HG02840 (cell line): ENCODE data around the gene SAP25.
"Not testable (repeated sequence)": the region's sequence is repeated elsewhere in the genome, so short reads cannot be mapped to it uniquely, and the experiment has no call there.

Experiments
- ATAC-seq: cut with Tn5 transposase; IDR thresholded peaks from one replicate; pipeline ENCODE4 v1.9.1; 2021; ENCODE audit warnings: mild to moderate bottlenecking, moderate library complexity, moderate number of reproducible peaks; ENCODE audit not compliant: unreplicated experiment, low FRiP score

SAP25 gene

DNA sequence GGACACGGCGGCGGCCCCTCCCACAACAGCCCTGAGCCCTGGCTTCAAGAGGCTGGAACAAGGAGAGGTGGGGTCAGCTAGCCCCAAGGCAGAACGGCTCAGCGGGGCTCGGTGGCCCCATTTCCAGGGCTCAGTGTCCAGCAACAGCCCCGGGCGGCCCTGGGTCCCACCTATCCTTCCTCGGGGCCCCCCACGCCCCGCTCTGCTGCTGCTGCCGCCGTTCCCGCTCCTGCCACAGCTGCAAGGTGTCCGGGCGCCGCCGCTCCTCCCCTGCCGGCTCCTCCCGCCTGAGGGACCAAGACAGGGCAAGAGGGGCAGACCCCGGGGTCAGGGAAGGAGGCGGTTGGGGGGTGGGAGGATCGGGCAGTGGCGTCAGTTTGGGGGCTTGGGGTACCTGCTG, 3.4 kb upstream of the SAP25 start:
- no peak for ATAC-seq

DNA sequence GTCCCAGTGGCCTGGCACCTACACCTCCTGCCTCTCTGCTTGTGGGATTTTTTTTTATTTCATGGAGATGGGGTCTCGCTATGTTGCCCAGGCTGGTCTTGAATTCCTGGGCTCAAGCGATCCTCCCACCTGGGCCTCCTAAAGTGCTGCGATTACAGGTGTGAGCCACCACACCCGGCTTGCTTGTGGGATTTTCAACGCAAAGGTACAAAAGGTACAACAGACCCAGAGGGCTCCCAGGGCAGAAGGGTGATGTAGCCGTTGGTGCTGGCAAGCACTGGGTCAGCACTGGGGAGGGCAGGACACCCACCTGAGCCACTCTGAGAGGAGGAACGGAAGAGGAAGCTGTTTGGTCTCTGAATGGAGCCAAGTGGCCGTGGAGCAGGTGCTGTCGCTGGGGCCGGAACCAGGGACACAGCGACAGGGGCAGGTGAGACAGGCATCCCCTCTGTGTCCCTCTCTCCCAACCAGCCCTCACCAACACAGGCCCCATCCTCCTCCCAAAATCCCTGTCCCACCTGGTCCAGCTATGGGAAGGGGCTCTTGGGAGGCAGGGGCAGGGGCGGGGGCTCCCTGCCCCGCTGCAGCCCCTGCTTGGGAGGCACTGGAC, 2.8 kb upstream of the SAP25 start:
- no peak for ATAC-seq

DNA sequence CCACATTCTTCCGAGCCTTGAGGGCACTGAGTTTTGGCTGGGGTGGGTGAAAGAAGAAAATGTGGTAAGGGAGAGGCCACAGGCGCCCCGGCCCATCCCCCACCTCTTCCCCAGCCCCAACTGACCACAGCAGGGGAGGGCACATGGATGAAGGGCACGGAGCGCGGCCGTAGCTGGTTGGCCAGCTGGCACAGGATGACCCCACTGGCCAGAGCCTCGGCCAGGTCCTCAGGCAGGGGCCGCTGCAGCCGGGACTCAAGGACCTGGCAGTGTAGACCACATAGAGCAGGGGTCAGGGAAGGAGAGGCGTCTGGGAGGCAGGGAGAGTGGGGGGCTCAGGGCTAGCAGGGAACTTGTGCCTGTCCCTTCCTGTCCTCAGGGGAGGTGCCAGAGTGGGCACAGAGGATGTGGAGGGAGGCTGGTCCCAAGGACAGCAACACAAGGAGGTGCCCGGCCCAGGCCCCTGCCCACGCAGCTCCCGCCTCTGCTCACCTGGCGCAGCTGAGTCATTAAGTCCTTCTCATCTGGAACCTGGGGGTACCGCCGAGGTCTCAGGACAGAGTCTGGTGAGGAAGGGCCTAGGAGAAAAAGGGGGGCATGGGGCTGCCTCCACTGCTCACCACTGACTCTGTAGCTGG, 2.2 kb upstream of the SAP25 start:
- no peak for ATAC-seq

DNA sequence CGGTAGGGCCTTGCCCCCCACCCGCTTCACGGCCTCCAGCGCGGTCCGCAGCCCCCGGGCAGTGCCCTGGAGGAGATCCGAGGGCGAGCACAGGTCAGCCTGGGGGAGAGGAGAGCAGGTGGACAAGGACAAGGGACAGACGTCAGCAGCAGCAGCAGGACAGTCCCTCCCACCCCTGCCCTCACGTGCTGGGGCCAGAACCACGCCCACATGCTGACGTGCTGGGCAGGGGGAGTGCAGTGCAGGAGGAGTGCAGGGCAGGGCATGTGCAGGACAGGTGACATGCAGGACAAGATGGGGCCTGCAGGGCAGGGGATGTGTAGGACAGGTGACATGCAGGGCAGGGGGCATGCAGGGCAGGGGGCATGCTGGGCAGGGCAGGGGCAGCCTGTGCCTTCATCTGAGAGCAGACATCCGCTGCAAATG, 1.5 kb upstream of the SAP25 start:
- ATAC-seq, result no peak

DNA sequence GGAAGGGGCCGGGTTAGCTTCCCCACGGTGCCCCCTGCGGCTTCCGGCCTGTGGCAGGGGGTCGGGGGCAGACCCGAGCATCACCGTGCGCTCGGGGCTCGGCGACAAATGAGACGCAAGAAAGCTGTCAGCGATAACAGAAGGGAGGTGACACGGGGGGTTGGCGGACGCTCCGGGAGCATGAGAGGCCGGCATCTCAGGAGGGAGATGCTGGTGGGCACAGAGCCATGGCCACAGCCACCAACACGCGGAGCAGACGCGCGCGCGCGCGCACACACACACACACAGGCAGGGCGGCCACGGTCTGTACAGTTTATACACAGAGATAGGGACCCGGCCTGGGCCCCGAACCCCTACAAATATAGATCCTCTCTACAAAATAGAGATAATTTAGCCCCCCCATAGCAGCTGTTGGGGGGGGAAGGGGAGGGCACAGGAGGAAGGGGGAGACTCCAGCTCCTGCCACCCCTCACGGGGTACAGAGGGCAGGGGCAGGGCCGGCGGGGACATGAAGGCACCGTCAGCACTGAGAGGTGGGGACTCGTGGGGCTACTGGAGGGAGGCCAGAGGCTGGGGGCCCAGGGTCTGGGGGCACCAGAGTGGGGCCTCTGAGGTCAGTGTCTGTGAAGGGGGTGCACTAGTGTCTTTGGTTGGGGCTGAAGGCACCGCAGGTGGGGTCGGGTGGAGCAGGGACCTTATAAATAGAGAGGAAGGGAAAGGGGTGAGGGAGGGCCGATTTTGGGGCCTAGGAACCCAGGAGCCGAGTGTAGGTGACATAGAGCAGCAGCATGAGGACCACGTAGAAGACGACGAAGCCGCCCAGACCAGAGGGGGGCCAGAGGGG, 884 bp upstream of the SAP25 start:
- no peak for ATAC-seq

DNA sequence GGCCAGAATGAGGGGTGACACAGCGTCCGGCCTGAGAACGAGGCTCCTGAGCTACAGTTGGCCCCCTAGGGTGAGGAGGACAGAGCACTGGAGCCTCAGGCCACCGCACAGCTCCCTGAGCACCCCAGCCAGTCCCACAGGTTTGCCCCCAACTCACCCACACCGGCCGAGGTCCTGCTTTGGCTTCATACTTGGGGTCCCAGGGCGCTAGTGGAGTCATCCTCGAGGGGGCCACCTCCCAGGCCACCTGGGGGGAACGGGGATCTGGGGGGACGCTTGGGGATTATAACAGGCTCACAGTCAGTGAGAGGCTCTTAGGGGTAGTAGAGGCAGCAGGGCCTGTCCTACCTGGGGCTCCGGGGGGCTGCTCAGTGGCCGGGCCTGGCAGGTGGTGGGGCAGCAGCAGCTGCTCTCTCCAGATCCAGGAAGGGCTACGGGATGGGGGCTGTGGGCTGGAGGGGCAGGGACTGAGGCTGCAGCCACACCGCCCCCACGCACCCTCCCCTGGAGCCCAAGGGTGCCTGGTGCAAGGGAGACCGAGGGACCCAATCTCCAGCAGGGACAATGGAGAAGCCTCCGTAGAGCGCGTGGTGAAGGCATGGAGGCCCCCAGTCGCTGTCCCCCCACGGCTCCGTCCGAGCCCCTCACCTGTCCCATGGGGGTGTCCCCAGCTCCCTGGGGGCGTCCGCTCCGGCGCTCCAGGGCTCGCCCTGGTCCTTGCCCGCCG, 588 bp downstream of the SAP25 start:
- ATAC-seq, result no peak

DNA sequence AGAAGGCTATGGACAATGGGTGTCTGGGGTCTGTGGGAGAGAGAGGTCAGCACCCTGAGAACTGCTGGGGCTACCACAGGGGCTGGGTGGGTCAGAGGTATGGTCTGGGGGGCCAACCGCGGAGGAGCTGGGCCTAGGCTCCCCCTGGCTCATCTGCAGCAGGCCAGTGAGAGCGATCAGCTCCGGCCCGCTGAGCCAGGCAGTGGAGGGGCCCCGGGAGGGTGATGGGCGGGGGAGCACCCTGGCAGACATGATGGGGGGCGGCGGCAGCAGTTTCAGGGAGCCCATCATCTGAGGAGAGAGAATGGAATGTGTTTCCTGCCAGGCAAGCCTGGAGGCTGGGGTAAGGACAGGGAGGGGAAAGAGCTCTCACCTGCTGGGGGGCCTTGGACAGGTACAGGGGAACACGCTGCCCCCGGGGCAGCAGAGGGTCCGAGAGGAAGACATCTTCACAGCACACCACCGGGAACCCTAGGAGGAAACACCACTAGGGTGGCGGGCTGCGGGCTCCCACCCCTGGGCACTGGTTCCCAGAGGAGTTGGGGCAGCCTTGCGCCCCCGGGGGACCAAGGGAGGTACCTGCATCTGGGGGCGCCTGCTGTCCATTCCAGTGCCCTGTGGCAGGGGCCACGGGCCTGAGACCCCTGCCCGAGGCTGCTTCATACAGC, 1.3 kb downstream of the SAP25 start:
- no peak for ATAC-seq

DNA sequence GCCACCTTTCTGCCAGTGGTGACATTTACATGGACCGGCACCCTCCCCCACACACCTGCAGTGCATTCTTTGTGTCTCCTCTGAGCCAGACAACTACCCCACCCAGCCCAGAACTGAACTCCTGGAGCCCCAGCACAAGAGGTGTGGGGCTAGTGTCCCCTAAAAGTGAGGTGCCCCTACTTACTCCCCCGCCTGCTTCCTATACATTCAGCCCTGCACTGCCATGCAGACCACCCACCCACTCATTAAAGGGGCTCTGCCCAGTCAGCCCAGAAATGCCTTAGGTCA, 1.9 kb downstream of the SAP25 start:
- no peak for ATAC-seq

DNA sequence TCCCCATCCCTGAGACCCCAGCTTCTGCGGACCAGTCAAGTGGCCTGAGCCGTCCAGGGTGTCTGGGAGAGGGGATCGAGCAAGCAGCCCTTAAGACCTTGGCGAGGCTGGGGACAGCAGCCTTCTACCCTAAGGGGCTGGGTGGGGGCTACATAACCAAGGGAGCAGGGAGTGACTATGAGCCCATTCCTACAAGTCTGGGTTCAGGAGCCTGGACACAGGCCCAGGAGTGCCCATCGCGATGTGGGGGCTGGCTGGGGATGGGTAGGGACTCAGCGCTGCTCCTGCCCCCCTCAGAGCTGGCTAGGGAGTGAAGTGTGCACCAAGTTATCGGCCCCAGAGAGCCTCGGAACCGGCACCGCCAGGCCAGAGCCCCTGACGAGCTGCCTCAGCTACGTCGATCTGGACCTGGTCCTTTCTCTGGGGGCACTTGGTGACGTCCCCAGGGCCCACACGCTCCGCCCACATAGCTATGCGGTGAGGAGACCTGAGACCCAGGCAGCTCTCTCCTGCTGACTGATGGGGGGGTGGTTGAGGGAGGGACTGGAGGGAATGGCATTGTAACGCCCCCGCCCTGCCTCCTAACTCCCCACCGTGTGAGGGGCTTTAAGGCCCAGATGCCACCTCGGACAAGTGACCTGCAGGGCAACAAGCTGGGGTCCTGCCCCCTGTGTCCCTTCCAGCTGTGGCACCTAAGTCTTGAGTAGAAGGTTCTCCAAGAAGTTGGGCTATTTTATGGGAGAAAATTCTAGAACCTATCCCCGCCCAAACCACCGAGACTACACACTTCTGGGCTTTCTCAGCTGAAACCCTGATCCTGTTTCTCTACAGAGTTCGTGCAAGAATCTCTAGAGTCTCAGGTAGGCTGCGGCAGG, 2.5 kb downstream of the SAP25 start:
- ATAC-seq, result no peak

DNA sequence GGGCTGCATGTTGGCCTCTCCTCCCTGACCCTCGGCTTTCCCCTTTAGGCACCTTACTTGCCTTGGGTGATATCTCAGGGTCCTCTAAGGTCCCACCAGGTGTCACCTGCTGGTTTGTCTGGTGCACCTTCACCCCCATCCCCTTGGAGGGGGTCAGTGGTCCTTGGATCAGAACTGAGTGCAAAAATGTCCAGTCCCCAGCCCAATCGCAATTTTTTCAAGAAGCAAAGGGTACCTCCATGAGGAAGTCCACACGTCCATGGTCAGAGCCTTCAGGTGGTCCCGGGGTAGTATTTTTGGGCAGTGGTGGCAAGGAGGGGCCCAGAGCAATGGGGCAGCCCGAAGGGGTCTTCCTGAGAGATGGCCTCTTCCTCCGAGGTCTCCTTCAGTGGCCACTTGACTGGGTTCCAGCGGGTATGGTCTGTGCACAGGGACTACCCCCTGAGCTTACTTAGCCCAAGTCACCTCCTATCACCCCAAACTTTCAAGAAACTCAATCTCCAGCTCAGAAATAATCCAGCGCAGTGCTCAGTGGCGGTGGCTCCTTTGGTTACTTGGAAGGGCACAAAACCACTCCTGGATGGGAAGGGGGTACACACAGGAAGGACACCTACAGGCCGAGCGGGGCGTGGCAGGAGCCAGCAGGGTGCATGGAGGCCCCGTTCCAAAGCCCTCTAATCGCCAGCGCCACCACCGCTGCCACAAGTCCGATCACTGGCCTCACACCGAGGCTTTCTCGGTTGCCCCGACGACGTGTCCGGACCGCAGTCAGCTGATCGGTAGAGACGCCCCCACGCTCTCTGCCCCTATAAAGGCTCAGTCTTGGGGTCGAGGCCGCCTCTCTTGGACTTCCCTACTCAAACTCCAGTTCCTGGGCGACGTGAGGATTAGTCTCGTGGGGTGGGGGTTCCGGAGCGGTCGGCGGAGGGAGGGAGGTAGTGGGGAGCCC, 4.5 kb downstream of the SAP25 start:
- no peak for ATAC-seq

DNA sequence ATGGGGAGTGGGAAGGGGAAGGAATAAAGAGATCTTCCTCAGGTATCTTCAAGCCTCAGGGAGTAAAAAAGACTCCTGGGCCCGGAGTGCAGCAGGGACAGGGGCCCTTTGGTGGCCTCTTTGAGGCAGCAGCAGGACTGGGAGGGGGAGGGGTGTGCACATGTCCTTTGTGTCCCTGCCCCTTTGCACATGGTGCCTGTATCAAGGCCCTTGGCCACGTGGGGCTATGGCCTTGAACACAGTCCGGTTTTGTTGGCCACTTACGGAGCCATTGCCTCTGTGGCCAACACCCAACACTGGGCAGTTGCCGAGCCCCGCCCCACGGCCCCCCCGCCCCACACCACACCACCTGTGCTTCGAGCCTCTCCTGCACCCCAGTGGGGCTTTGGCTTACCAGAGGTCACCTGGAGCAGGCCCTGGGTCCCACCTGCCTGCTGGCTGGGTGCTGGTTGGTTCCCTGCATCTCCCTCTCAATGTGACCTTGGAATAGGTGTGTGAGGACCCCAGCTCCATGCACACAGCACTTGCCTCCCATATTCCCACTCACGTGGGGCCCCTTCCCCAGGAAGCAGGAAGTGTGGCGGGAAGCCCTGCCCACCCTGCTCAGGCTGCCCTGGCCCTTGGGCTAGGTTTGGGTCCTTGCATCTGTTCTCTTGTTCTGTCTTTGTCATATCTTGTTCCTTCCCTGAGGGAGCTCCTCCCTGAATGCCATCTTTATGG, 5.4 kb downstream of the SAP25 start:
- no peak for ATAC-seq

DNA sequence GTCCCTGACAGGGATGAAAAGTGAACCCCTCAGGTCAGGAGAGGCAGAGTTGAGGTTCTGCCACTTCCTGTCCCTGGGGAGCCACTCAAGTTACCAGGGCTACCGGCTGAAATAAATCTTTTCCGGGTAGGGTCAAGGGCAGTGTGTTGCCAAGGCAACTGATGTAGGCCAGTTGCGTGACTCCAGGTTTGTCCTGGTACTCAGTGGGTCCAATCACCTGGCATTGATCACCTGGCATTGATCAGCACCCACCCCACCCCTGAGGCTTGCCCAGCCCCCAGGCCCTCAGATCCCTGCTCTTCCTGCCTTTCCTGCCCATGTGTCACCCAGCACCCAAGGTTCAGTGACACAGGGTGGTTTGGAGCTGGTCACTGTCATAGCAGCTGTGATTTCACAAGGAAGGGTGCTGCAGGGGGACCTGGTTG, 5.9 kb downstream of the SAP25 start:
- ATAC-seq, result no peak

DNA sequence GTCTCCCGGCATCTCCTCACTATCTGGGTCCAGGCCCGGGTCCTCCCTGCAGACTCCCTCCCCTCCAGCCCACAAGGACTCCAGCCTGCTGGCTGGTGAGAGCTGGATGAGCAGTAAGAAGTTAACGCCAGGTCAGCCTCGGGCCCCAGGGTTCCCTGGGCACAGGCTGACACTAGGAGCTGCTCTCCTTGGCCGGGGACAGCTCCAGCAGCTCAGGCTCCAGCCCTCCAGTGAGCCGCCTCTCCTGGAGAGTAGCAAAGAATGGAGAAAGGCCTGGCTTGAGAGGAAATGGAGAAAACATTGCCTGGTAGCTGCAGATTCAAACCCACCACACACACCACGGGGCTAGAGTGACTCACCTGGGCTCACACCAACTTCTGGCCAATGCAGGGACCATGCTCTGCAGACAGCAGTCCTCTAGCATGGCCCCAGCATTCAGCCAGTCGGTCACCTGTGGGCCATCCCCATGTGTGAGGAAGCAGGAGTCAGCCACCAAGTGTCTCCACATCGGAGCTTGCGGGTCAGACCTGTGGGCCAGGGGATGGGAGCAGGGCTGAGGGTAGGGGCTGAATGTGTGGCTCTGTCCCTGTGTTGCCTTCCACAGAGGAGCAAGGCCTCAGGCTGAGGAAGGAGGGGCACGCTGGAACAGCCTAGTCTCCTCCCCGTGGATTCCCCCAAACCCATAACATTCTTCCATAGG, 6.5 kb downstream of the SAP25 start:
- no peak for ATAC-seq

DNA sequence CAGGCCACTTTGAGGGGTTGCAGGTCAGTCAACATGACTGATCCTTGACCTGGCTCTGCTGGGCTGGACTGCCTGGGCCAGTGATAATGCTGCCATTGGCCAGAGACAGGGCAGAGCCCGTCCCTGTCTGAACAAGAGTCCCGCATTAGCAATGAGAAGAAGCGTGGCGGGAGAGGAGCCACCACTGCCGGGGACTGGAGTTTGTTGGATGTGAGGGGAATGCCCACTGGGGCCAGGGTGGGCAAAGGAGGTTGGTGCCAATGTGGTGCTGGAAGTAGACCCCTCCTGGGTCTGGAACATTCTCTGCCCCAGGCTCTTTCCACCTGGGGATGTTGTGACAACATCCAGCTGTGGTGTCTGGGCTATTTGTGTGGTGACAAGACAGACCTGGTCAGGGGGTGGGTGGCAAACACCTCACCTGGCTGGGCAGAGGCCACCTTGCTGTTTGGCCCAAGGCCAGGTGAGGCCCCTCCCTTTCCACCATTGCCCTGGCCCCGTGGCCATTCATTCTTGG, 7.6 kb downstream of the SAP25 start:
- no peak for ATAC-seq

DNA sequence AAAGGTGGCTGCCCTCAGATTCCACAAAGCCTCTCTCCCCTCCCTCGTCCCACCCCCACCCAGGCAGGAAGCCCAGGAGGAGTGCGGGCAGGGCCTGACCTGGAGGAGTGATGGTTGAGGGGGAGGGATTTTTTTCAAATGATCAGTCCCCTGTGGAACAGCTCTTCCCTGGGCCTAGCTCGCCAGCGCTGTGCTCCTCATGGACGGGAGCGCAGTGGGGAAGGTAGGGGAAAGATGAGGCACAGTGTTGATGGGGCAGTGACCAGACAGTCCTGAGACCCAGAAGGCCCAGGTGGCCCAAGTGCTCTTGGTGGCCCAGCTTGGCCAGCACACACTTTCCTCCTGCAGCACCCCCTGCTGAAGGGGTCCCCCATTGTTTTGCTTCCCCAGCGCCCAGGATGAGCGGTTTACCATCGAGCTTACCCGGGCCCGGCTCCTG, 8.5 kb downstream of the SAP25 start:
- ATAC-seq, result no peak

DNA sequence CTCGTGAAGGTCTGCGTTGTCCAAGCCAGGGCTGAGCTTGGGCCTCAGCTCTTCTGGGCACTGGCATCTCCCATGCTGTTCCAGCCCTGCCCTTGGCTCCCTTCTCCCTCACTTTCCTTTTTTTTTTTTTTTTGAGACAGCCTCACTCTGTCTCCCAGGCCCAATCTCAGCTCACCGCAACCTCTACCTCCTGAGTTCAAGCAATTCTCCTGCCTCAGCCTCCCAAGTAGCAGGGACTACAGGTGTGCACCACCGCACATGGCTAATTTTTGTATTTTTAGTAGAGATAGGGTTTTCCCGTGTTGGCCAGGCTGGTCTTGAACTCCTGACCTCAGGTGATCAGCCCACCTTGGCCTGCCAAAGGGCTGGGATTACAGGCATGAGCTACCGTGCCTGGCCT, 9.3 kb downstream of the SAP25 start:
- not testable (repeated sequence) for ATAC-seq

DNA sequence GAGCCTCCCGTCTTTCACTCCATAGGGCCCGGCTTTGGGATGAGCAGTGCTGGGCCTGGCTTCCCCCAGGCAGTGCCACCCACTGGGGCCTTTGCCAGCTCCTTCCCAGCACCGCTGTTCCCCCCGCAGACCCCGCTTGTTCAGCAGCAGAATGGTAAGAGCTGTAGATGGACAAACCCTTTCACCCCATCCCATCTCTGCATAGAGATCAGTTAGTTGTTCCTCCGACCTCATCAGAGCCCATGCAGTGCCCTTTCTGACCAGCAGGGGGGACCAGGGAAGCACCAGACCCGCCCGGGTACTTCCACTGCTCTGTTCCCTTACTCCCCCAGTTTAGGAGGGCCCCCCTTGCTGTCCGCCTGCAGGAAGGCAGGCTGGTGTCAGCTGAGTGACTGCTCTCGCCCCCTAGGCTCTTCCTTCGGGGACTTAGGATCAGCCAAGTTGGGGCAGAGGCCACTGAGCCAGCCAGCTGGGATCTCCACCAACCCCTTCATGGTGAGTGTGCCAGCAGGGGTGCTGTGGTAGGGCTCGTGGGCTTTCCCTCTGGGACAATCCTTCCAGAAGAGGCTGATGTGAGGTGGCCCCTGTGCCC, 9.8 kb downstream of the SAP25 start:
- ATAC-seq, result no peak
